ENCODE data around the gene PLRG1. TPM values are rescaled to one million over a fixed set of nuclear protein-coding genes. Genes with fewer than 3 reads are reported as not detected.

Gene PLRG1
- total RNA-seq, 1 experiment from 2014 or later: 77.4 TPM

- no peak for DNase-seq (ENCODE audit: low read depth)
These were observed 24.1 kb upstream of the PLRG1 start for GRCh38 chr4:154574311-154574710.

- DNase-seq (ENCODE audit: low read depth): no peak
These were observed 23.1 kb upstream of the PLRG1 start for GRCh38 chr4:154573190-154573870.

GRCh38 chr4:154569584-154569983 lies 19.4 kb upstream of the PLRG1 start:
- no peak for DNase-seq (ENCODE audit: low read depth)

- no peak for DNase-seq (ENCODE audit: low read depth)
These were observed 18.8 kb upstream of the PLRG1 start for GRCh38 chr4:154569028-154569427.

GRCh38 chr4:154566639-154567204 lies 16.5 kb upstream of the PLRG1 start:
- no peak for DNase-seq (ENCODE audit: low read depth)

GRCh38 chr4:154565704-154566103 lies 15.5 kb upstream of the PLRG1 start:
- no peak for DNase-seq (ENCODE audit: low read depth)

- no peak for DNase-seq (ENCODE audit: low read depth)
These were observed 14.1 kb upstream of the PLRG1 start for GRCh38 chr4:154564311-154564710.

GRCh38 chr4:154562697-154563254 lies 12.6 kb upstream of the PLRG1 start, which contains the start of gene FGB:
Gene FGB, plus strand, starts transcription at chr4:154563011. Its CDS starts 8 bp downstream, at chr4:154563019.
- no peak for DNase-seq (ENCODE audit: low read depth)

- peak; percentile 6 for DNase-seq (ENCODE audit: low read depth)
These were observed 10.6 kb upstream of the PLRG1 start for GRCh38 chr4:154560824-154561231.

- no peak for DNase-seq (ENCODE audit: low read depth)
These were observed 10.2 kb upstream of the PLRG1 start for GRCh38 chr4:154560419-154560801.

- peak; percentile 59 for DNase-seq (ENCODE audit: low read depth)
These were observed 9.6 kb upstream of the PLRG1 start for GRCh38 chr4:154559494-154560418.

GRCh38 chr4:154559141-154559493 lies 8.9 kb upstream of the PLRG1 start:
- no peak for DNase-seq (ENCODE audit: low read depth)

GRCh38 chr4:154551872-154552686 lies 1.9 kb upstream of the PLRG1 start:
- peak; percentile 60 for DNase-seq (ENCODE audit: low read depth)

GRCh38 chr4:154545689-154546088 lies 4.5 kb downstream of the PLRG1 start:
- no peak for DNase-seq (ENCODE audit: low read depth)

GRCh38 chr4:154542271-154542879 lies 7.8 kb downstream of the PLRG1 start:
- DNase-seq (ENCODE audit: low read depth): no peak

- DNase-seq (ENCODE audit: low read depth): no peak
These were observed 15.9 kb downstream of the PLRG1 start for GRCh38 chr4:154534296-154534695.

GRCh38 chr4:154529728-154530519 lies 20.3 kb downstream of the PLRG1 start:
- peak; percentile 2 for DNase-seq (ENCODE audit: low read depth)

GRCh38 chr4:154528869-154529268 lies 21.3 kb downstream of the PLRG1 start:
- no peak for DNase-seq (ENCODE audit: low read depth)

GRCh38 chr4:154527308-154527707 lies 22.9 kb downstream of the PLRG1 start:
- DNase-seq (ENCODE audit: low read depth): no peak

- no peak for DNase-seq (ENCODE audit: low read depth)
These were observed 24.0 kb downstream of the PLRG1 start for GRCh38 chr4:154526151-154526550.

Measured in RPMI7951 (cell line).